Common myeloid progenitor, CD34-positive (primary cell): ENCODE results near the gene PPP1R3F.
"Not testable (repeated sequence)": the region's sequence is repeated elsewhere in the genome, so short reads cannot be mapped to it uniquely, and the experiment has no call there.

Experiments used
- CTCF ChIA-PET: fragments of 350-600 bp; sonication (Branson Sonifier 250); formaldehyde crosslinking; loops from one replicate; lab custom pipeline; 2021; ENCODE audit warnings: antibody characterized with exemption; lab: Charles Lee
- POLR2A ChIA-PET: fragments of 350-600 bp; sonication (Branson Sonifier 250); formaldehyde crosslinking; loops from one replicate; lab custom pipeline; 2021; ENCODE audit warnings: antibody characterized with exemption; lab: Charles Lee
- DNase-seq, 3 donors: peaks; one replicate each; pipeline versions ENCODE4 v3.0.0 to v3.0.0-alpha.2; 2013
- H3K27ac ChIP-seq, 2 experiments: 1 replicate in 1 of 2; 2 replicates in 1 of 2; pipeline ENCODE4 v1.7.0; 2013; ENCODE audit warnings: inconsistent platforms in 2 of 2, low read length in 2 of 2, mild to moderate bottlenecking in 2 of 2, low read depth in 1 of 2, moderate library complexity in 1 of 2; ENCODE audit not compliant: severe bottlenecking in 2 of 2, insufficient read depth in 1 of 2, poor library complexity in 1 of 2
- H3K27me3 ChIP-seq, 5 experiments: replicated peaks in 2 of 5; 1 replicate in 3 of 5; 2 replicates in 2 of 5; pipeline versions ENCODE4 v1.6.1 to v1.7.0; 2013; ENCODE audit warnings: low read length in 4 of 5, mild to moderate bottlenecking in 2 of 5, moderate library complexity in 2 of 5, inconsistent platforms in 1 of 5; ENCODE audit not compliant: insufficient read depth in 5 of 5, control insufficient read depth in 4 of 5
- H3K36me3 ChIP-seq, 4 experiments: 1 replicate in 2 of 4; 2 replicates in 2 of 4; pipeline versions ENCODE4 v1.6.1 to v1.7.0; 2013; ENCODE audit warnings: low read length in 3 of 4, control low read depth in 1 of 4, mild to moderate bottlenecking in 1 of 4; ENCODE audit not compliant: control insufficient read depth in 4 of 4, insufficient read depth in 4 of 4
- H3K4me1 ChIP-seq, 4 experiments: 1 replicate in 3 of 4; 2 replicates in 1 of 4; pipeline versions ENCODE4 v1.6.1 to v1.7.1; 2013; ENCODE audit warnings: low read length in 3 of 4, mild to moderate bottlenecking in 3 of 4, control low read depth in 1 of 4, inconsistent platforms in 1 of 4, moderate library complexity in 1 of 4; ENCODE audit not compliant: control insufficient read depth in 4 of 4, insufficient read depth in 4 of 4; ENCODE audit errors: control extremely low read depth in 1 of 4
- H3K4me3 ChIP-seq, 7 experiments: 1 replicate in 4 of 7; 2 replicates in 3 of 7; pipeline versions ENCODE4 v1.5.1 to v1.7.0; 2013; ENCODE audit warnings: mild to moderate bottlenecking in 7 of 7, low read length in 6 of 7, moderate library complexity in 6 of 7, inconsistent platforms in 2 of 7, low read depth in 2 of 7, control low read depth in 1 of 7; ENCODE audit not compliant: insufficient read depth in 4 of 7, control insufficient read depth in 1 of 7; ENCODE audit errors: extremely low read depth in 1 of 7
- H3K9me3 ChIP-seq, 5 experiments: 1 replicate in 4 of 5; 2 replicates in 1 of 5; pipeline versions ENCODE4 v1.6.1 to v1.7.1; 2013; ENCODE audit warnings: low read length in 4 of 5, mild to moderate bottlenecking in 2 of 5, inconsistent platforms in 1 of 5, low read depth in 1 of 5, moderate library complexity in 1 of 5; ENCODE audit not compliant: control insufficient read depth in 4 of 5, insufficient read depth in 2 of 5; ENCODE audit errors: control extremely low read depth in 1 of 5
- WGBS: methylation state at CpG from one replicate; pipeline ENCODE4 v1.1.5; 2013; ENCODE audit not compliant: insufficient coverage; 5-methylcytosine and 5-hydroxymethylcytosine counted together

Gene PPP1R3F

DNA sequence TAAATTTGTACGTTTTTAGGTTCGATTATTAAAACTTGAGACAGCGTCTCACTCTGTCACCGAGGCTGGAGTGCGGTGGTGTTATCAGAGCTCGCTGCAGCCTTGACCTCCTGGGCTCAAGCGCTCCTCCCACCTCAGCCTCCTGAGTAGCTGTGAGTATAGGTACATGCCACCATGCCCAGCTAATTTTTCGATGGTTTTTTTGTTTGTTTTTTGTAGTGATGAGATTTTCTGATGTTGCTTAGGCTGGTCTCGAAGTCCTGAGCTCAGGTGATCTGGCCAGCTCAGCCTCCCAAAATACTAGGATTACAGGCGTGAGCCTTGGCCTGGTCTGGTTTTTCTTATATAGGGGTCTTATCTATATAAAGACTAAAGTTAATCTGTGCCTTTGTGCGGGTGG lies 60.8 kb downstream of the PPP1R3F start:
- H3K36me3 ChIP-seq, H3K4me1 ChIP-seq, POLR2A ChIA-PET, CTCF ChIA-PET, H3K27ac ChIP-seq, H3K27me3 ChIP-seq, DNase-seq, H3K9me3 ChIP-seq, H3K4me3 ChIP-seq: not testable (repeated sequence)
- WGBS = no CpG with 5 or more reads among the region's 11 CpGs

DNA sequence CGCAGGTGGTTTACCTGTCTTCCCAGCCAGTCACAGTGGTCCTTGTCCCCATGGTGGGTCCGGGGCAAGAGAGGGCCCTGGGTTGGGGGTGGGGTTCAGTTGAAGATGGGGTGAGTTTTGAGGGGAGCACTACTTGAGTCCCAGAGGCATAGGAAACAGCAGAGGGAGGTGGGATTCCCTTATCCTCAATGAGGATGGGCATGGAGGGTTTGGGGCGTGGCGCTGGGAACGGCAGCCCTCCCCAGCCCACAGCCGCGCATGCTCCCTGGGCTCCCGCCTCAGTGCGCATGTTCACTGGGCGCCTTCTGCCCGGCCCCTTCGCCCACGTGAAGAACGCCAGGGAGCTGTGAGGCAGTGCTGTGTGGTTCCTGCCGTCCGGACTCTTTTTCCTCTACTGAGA lies 61.7 kb downstream of the PPP1R3F start, which contains the start of gene GAGE13:
TSS of gene GAGE13 (plus strand) at position 301 of the 400 bp plus-strand sequence. CDS start 1,156 bp downstream, outside the sequence.
- H3K4me3 ChIP-seq, H3K36me3 ChIP-seq, H3K27ac ChIP-seq, H3K4me1 ChIP-seq, CTCF ChIA-PET, H3K27me3 ChIP-seq, H3K9me3 ChIP-seq, POLR2A ChIA-PET, DNase-seq: not testable (repeated sequence)
- no CpG with 5 or more reads among the region's 16 CpGs for WGBS

DNA sequence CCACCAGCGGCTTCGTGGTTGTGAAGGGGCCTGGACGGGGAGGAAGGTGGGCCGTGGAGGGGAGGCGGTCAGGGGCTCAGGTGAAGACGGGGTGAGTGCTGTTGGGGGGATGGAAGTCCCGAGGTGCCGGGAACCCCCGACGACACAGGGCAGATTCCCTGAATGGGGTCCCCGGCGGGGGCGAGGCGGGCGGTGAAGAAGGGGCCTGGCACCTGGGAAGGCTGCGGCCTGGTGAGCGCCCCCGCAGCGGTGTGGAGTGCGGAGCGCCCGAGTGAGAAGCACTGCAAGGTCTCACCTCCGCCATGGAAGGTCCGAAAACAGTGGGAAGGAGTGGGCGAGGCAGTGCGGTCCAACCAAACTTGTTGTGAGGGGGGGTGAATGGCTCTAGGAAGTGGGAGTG lies 62.2 kb downstream of the PPP1R3F start:
- H3K27me3 ChIP-seq, CTCF ChIA-PET, H3K4me3 ChIP-seq, H3K4me1 ChIP-seq, DNase-seq, POLR2A ChIA-PET, H3K36me3 ChIP-seq, H3K9me3 ChIP-seq, H3K27ac ChIP-seq: not testable (repeated sequence)
- WGBS = 98% methylated on average over 8 of the region's 26 CpGs
